Measurements from ENCODE around the gene MEGF11. TPM values are rescaled to one million over a fixed set of nuclear protein-coding genes. Genes with fewer than 3 reads are reported as not detected.

The MEGF11 gene
- total and polyA plus RNA-seq, 4 donors = 0.16 to 1.5 (median 0.50) TPM

- no peak overlapping the region for H3K27ac ChIP-seq (ENCODE audit: low read depth in 1 of 2, low read length in 1 of 2)
- H3K36me3 ChIP-seq (ENCODE audit: control insufficient read depth in 4 of 4, insufficient read depth in 4 of 4, low read length in 4 of 4) = no peaks in the 10 kb centered on the region
- peaks cover 0 to 7% (median 0%) of the 10 kb centered on the region in 3 donors for H3K27me3 ChIP-seq (ENCODE audit: control insufficient read depth in 3 of 3, insufficient read depth in 3 of 3, low read length in 2 of 3)
- DNase-seq = no peak
- no peak for TF ChIP-seq CTCF (IDR thresholded peaks at IDR 0.05; ENCODE audit: control extremely low read depth, extremely low read depth)
- WGBS, 2 donors = 55 to 59% methylated on average over 5 of the region's 5 CpGs
- ATAC-seq (ENCODE audit: insufficient read depth, low FRiP score) = no peak
- H3K4me1 ChIP-seq (ENCODE audit: control insufficient read depth in 5 of 5, insufficient read depth in 5 of 5, low read length in 5 of 5) = peaks cover 0 to 8% (median 0%) of the 10 kb centered on the region in 5 donors
- H3K9ac ChIP-seq (ENCODE audit: insufficient read depth in 1 of 2, low read length in 2 of 2) = no peak overlapping the region
- H3K9me3 ChIP-seq (ENCODE audit: control insufficient read depth in 4 of 4, insufficient read depth in 3 of 4, low read length in 3 of 4) = no peaks in the 10 kb centered on the region
- no peak overlapping the region for H3K4me3 ChIP-seq
Measured at GRCh38 chr15:66126456-66126855, 127.1 kb downstream of the MEGF11 start.

- DNase-seq (no peak), ATAC-seq (ENCODE audit: insufficient read depth, low FRiP score) (no peak)
- WGBS, 2 donors = 75% methylated on average over 6 of the region's 6 CpGs
- Histone ChIP-seq H3K27me3 (ENCODE audit: control insufficient read depth in 3 of 3, insufficient read depth in 3 of 3, low read length in 2 of 3) (peaks cover 0 to 7% (median 0%) of the 10 kb centered on the region in 3 donors), H3K9me3 (ENCODE audit: control insufficient read depth in 4 of 4, insufficient read depth in 3 of 4, low read length in 3 of 4) (no peaks in the 10 kb centered on the region), H3K4me1 (ENCODE audit: control insufficient read depth in 5 of 5, insufficient read depth in 5 of 5, low read length in 5 of 5) (peaks cover 0 to 8% (median 0%) of the 10 kb centered on the region in 5 donors), H3K4me3 (no peak overlapping the region), H3K27ac (ENCODE audit: low read depth in 1 of 2, low read length in 1 of 2) (no peak overlapping the region), H3K9ac (ENCODE audit: insufficient read depth in 1 of 2, low read length in 2 of 2) (no peak overlapping the region), H3K36me3 (ENCODE audit: control insufficient read depth in 4 of 4, insufficient read depth in 4 of 4, low read length in 4 of 4) (no peaks in the 10 kb centered on the region)
- TF ChIP-seq CTCF (IDR thresholded peaks at IDR 0.05; ENCODE audit: control extremely low read depth, extremely low read depth) = no peak
Measured at GRCh38 chr15:66126031-66126441, 127.5 kb downstream of the MEGF11 start.

- Histone ChIP-seq H3K4me1 (ENCODE audit: control insufficient read depth in 5 of 5, insufficient read depth in 5 of 5, low read length in 5 of 5) (peaks cover 0 to 5% (median 0%) of the 10 kb centered on the region in 5 donors), H3K4me3 (no peak overlapping the region), H3K27me3 (ENCODE audit: control insufficient read depth in 3 of 3, insufficient read depth in 3 of 3, low read length in 2 of 3) (peaks cover 0 to 7% (median 0%) of the 10 kb centered on the region in 3 donors), H3K9ac (ENCODE audit: insufficient read depth in 1 of 2, low read length in 2 of 2) (no peak overlapping the region), H3K27ac (ENCODE audit: low read depth in 1 of 2, low read length in 1 of 2) (no peak overlapping the region), H3K9me3 (ENCODE audit: control insufficient read depth in 4 of 4, insufficient read depth in 3 of 4, low read length in 3 of 4) (no peaks in the 10 kb centered on the region), H3K36me3 (ENCODE audit: control insufficient read depth in 4 of 4, insufficient read depth in 4 of 4, low read length in 4 of 4) (no peaks in the 10 kb centered on the region)
- ATAC-seq (ENCODE audit: insufficient read depth, low FRiP score) = no peak
- 90% methylated on average over 2 of the region's 2 CpGs for WGBS, 2 donors
- no peak for DNase-seq
- TF ChIP-seq CTCF (IDR thresholded peaks at IDR 0.05; ENCODE audit: control extremely low read depth, extremely low read depth) = no peak
Measured at GRCh38 chr15:66124651-66125050, 128.9 kb downstream of the MEGF11 start.

GRCh38 chr15:66123799-66124198 lies 129.8 kb downstream of the MEGF11 start:
- ATAC-seq (ENCODE audit: insufficient read depth, low FRiP score) (no peak), DNase-seq (no peak)
- Histone ChIP-seq H3K36me3 (ENCODE audit: control insufficient read depth in 4 of 4, insufficient read depth in 4 of 4, low read length in 4 of 4) (no peaks in the 10 kb centered on the region), H3K9ac (ENCODE audit: insufficient read depth in 1 of 2, low read length in 2 of 2) (no peak overlapping the region), H3K27me3 (ENCODE audit: control insufficient read depth in 3 of 3, insufficient read depth in 3 of 3, low read length in 2 of 3) (peaks cover 0 to 7% (median 0%) of the 10 kb centered on the region in 3 donors), H3K4me1 (ENCODE audit: control insufficient read depth in 5 of 5, insufficient read depth in 5 of 5, low read length in 5 of 5) (no peaks in the 10 kb centered on the region), H3K4me3 (no peak overlapping the region), H3K9me3 (ENCODE audit: control insufficient read depth in 4 of 4, insufficient read depth in 3 of 4, low read length in 3 of 4) (no peaks in the 10 kb centered on the region), H3K27ac (ENCODE audit: low read depth in 1 of 2, low read length in 1 of 2) (no peak overlapping the region)
- 90 to 93% methylated on average over 8 of the region's 8 CpGs for WGBS, 2 donors
- no peak for TF ChIP-seq CTCF (IDR thresholded peaks at IDR 0.05; ENCODE audit: control extremely low read depth, extremely low read depth)
